Liver (tissue), 9 donors: ENCODE data around the gene SYPL1. TPM values are rescaled to one million over a fixed set of nuclear protein-coding genes. Genes with fewer than 3 reads are reported as not detected.

Experiments
- DNase-seq: peaks from one replicate; pipeline ENCODE4 v3.0.0-alpha.2; 2017; ENCODE audit warnings: low spot score
- H3K27ac ChIP-seq, 2 donors: one replicate each; pipeline ENCODE4 v1.7.0; 2013; ENCODE audit warnings: inconsistent platforms in 2 of 2, low read length in 2 of 2, control low read depth in 1 of 2, low read depth in 1 of 2, mild to moderate bottlenecking in 1 of 2
- H3K27me3 ChIP-seq, 4 donors: one replicate each; pipeline versions ENCODE4 v1.6.1 to v1.7.0; 2013; ENCODE audit warnings: low read length in 3 of 4, inconsistent platforms in 1 of 4, mild to moderate bottlenecking in 1 of 4, moderate library complexity in 1 of 4; ENCODE audit not compliant: control insufficient read depth in 4 of 4, insufficient read depth in 4 of 4
- H3K36me3 ChIP-seq, 4 donors: one replicate each; pipeline versions ENCODE4 v1.6.1 to v1.7.0; 2013; ENCODE audit warnings: low read length in 3 of 4, mild to moderate bottlenecking in 3 of 4, low read depth in 1 of 4, moderate library complexity in 1 of 4; ENCODE audit not compliant: control insufficient read depth in 4 of 4, insufficient read depth in 3 of 4
- H3K4me1 ChIP-seq, 4 donors: one replicate each; pipeline versions ENCODE4 v1.6.1 to v1.7.0; 2013; ENCODE audit warnings: low read length in 3 of 4, mild to moderate bottlenecking in 3 of 4, moderate library complexity in 1 of 4; ENCODE audit not compliant: control insufficient read depth in 4 of 4, insufficient read depth in 4 of 4
- H3K4me3 ChIP-seq, 3 donors: one replicate each; pipeline versions ENCODE4 v1.6.1 to v1.7.0; 2013; ENCODE audit warnings: low read length in 3 of 3, control low read depth in 1 of 3, low read depth in 1 of 3, mild to moderate bottlenecking in 1 of 3
- H3K9ac ChIP-seq, 2 donors: one replicate each; pipeline ENCODE4 v1.7.0; 2013; ENCODE audit warnings: low read length in 2 of 2, mild to moderate bottlenecking in 2 of 2, moderate library complexity in 2 of 2, control low read depth in 1 of 2, low read depth in 1 of 2
- H3K9me3 ChIP-seq, 4 donors: one replicate each; pipeline versions ENCODE4 v1.6.1 to v1.7.0; 2013; ENCODE audit warnings: low read length in 3 of 4; ENCODE audit not compliant: control insufficient read depth in 4 of 4
- EGR1 ChIP-seq, 2 donors: IDR thresholded peaks; 2 replicates each; pipeline ENCODE4 v1.6.1; 2016 to 2018; ENCODE audit warnings: antibody characterized with exemption in 2 of 2, low read depth in 2 of 2
- FOXA1 ChIP-seq: IDR thresholded peaks from 2 replicates; pipeline ENCODE4 v1.6.1; 2016; ENCODE audit warnings: antibody characterized with exemption
- FOXA2 ChIP-seq: IDR thresholded peaks from 2 replicates; pipeline ENCODE4 v1.6.1; 2016; ENCODE audit warnings: antibody characterized with exemption
- GABPA ChIP-seq, 2 donors: IDR thresholded peaks in 1 of 2; conservative IDR thresholded peaks in 1 of 2; 2 replicates each; pipeline ENCODE4 v1.6.1; 2016; ENCODE audit warnings: antibody characterized with exemption in 2 of 2, mild to moderate bottlenecking in 1 of 2, moderate library complexity in 1 of 2
- HNF4A ChIP-seq, 2 donors: conservative IDR thresholded peaks; 2 replicates each; pipeline ENCODE4 v1.6.1; 2016; ENCODE audit warnings: antibody characterized with exemption in 2 of 2, mild to moderate bottlenecking in 2 of 2
- HNF4G ChIP-seq: IDR thresholded peaks from 2 replicates; pipeline ENCODE4 v1.6.1; 2016; ENCODE audit warnings: antibody characterized with exemption
- JUND ChIP-seq, 2 donors: IDR thresholded peaks; 2 replicates each; pipeline ENCODE4 v1.6.1; 2016; ENCODE audit warnings: antibody characterized with exemption in 2 of 2
- NR2F2 ChIP-seq: IDR thresholded peaks from 2 replicates; pipeline ENCODE4 v1.6.1; 2016; ENCODE audit warnings: antibody characterized with exemption
- RAD21 ChIP-seq, 2 donors: IDR thresholded peaks; 2 replicates each; pipeline ENCODE4 v1.6.1; 2016; ENCODE audit warnings: antibody characterized with exemption in 2 of 2, mild to moderate bottlenecking in 2 of 2
- RXRA ChIP-seq, 2 donors: IDR thresholded peaks; 2 replicates each; pipeline ENCODE4 v1.6.1; 2017 to 2018; ENCODE audit warnings: antibody characterized with exemption in 2 of 2, mild to moderate bottlenecking in 1 of 2
- SP1 ChIP-seq: IDR thresholded peaks from 2 replicates; pipeline ENCODE4 v1.6.1; 2018; ENCODE audit warnings: antibody characterized with exemption, mild to moderate bottlenecking
- TAF1 ChIP-seq: conservative IDR thresholded peaks from 2 replicates; pipeline ENCODE4 v1.6.1; 2016; ENCODE audit warnings: antibody characterized with exemption, mild to moderate bottlenecking
- YY1 ChIP-seq: IDR thresholded peaks from 2 replicates; pipeline ENCODE4 v1.6.1; 2016; ENCODE audit warnings: antibody characterized with exemption, mild to moderate bottlenecking
- WGBS: extraction: QIAGEN DNeasy Blood & Tissue Kit; methylation state at CpG from one replicate; pipeline ENCODE4 v1.1.7; 2013; 5-methylcytosine and 5-hydroxymethylcytosine counted together
- polyA plus RNA-seq, 2 donors: library from polyadenylated mRNA; stranded (reverse) in 1 of 2; unstranded in 1 of 2; fragments of 200-250 nt in 1 of 2; fragments of >200 nt in 1 of 2; fragmentation: Nextera tagmentation in 1 of 2; extraction: Ambion mirVana in 1 of 2; gene quantifications; one replicate each; pipeline versions ENCODE4 v1.2.1 to v1.2.3, GENCODE V29; 2013 to 2015
- total RNA-seq, 2 donors: library from RNA; depleted of rRNA; stranded (reverse); fragments of >200 nt; gene quantifications; one replicate each; pipeline ENCODE4 v1.2.3, GENCODE V29; 2014
- TF ChIP-seq, protein P1 (sequence below): IDR thresholded peaks from 2 replicates; pipeline ENCODE4 v1.6.1; 2016; ENCODE audit warnings: antibody characterized with exemption
- TF ChIP-seq, protein P2 (sequence below): IDR thresholded peaks from 2 replicates; pipeline ENCODE4 v1.6.1; 2016; ENCODE audit warnings: antibody characterized with exemption
- TF ChIP-seq, protein P3 (sequence below): IDR thresholded peaks from 2 replicates; pipeline ENCODE4 v1.6.1; 2016; ENCODE audit warnings: antibody characterized with exemption
- TF ChIP-seq, protein P4 (sequence below): IDR thresholded peaks from 2 replicates; pipeline ENCODE4 v1.6.1; 2016; ENCODE audit warnings: antibody characterized with exemption, mild to moderate bottlenecking
- TF ChIP-seq, protein P5 (sequence below): fragments of 150-350 bp; IDR thresholded peaks from 2 replicates; pipeline ENCODE4 v1.5.1; 2017; ENCODE audit warnings: improper control_type of control experiment, low read depth, low read length; ENCODE audit not compliant: missing input control
- donor health status: healthy.
- donor health status: healthy.
- donor health status: healthy.
- donor health status: healthy.
- donor health status: healthy.

The SYPL1 gene
- total and polyA plus RNA-seq, 4 donors = 25.5 to 41.2 (median 28.8) TPM

DNA sequence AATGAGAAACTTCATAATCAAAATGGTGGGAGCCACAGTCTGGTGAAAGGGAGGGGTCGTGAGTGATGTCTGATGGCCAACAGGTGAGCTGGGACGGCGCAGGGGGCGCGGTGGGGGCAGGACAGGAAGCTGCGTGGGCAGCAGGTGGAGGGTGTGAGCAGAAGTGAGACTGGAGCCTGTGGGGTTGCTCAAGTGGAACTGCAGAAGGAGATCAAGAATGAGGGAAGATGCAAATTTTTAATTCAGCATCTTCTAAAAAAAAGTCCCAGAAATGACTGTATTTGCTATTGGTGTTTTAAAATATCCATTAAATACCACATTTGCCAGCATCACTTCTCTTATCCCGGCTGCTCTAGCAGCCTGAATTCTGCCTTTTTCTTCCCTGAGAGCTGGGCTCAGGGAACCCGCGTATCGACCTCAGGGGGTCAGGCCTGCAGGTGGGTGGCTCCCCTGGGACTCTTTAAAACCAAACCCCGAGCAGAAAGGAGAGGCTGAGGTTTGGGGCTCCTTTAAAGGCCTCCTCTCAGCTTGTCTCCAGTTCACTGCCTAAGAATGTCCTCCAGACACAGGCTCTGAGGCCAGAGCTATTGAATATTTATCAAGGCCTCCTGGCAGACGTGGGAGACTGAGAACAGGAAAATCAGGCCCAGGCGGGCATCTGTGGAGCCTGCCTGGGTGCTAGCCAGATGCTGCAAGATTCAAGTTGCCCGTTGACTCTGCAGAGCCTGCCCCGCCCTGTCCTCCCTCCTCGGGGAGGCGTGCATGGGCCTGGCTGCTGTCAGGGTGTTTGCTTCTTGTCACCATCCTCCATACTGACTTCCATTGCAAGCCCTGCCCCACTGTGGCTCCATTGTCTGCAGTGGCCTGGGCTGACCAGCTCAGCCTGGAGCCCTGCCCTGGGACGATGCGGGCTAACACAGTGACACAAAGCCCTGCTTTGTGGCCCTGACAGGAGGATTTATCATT lies 53.9 kb downstream of the SYPL1 start:
- H3K9ac ChIP-seq = no peak overlapping the region
- TF ChIP-seq HNF4A (conservative IDR thresholded peaks at IDR 0.05) = no peak
- TF ChIP-seq HNF4G = no peak
- TF ChIP-seq SP1 = no peak
- no peak for TF ChIP-seq EGR1 (IDR thresholded peaks at IDR 0.05; ENCODE audit: low read depth in 2 of 2)
- TF ChIP-seq FOXA2 = no peak
- TF ChIP-seq TAF1 = no peak
- TF ChIP-seq, protein P1, sequence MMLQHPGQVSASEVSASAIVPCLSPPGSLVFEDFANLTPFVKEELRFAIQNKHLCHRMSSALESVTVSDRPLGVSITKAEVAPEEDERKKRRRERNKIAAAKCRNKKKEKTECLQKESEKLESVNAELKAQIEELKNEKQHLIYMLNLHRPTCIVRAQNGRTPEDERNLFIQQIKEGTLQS = no peak
- no peak for TF ChIP-seq NR2F2
- TF ChIP-seq, protein P2, sequence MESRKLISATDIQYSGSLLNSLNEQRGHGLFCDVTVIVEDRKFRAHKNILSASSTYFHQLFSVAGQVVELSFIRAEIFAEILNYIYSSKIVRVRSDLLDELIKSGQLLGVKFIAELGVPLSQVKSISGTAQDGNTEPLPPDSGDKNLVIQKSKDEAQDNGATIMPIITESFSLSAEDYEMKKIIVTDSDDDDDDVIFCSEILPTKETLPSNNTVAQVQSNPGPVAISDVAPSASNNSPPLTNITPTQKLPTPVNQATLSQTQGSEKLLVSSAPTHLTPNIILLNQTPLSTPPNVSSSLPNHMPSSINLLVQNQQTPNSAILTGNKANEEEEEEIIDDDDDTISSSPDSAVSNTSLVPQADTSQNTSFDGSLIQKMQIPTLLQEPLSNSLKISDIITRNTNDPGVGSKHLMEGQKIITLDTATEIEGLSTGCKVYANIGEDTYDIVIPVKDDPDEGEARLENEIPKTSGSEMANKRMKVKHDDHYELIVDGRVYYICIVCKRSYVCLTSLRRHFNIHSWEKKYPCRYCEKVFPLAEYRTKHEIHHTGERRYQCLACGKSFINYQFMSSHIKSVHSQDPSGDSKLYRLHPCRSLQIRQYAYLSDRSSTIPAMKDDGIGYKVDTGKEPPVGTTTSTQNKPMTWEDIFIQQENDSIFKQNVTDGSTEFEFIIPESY = no peak
- TF ChIP-seq, protein P3, sequence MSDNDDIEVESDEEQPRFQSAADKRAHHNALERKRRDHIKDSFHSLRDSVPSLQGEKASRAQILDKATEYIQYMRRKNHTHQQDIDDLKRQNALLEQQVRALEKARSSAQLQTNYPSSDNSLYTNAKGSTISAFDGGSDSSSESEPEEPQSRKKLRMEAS = no peak
- TF ChIP-seq, protein P4, sequence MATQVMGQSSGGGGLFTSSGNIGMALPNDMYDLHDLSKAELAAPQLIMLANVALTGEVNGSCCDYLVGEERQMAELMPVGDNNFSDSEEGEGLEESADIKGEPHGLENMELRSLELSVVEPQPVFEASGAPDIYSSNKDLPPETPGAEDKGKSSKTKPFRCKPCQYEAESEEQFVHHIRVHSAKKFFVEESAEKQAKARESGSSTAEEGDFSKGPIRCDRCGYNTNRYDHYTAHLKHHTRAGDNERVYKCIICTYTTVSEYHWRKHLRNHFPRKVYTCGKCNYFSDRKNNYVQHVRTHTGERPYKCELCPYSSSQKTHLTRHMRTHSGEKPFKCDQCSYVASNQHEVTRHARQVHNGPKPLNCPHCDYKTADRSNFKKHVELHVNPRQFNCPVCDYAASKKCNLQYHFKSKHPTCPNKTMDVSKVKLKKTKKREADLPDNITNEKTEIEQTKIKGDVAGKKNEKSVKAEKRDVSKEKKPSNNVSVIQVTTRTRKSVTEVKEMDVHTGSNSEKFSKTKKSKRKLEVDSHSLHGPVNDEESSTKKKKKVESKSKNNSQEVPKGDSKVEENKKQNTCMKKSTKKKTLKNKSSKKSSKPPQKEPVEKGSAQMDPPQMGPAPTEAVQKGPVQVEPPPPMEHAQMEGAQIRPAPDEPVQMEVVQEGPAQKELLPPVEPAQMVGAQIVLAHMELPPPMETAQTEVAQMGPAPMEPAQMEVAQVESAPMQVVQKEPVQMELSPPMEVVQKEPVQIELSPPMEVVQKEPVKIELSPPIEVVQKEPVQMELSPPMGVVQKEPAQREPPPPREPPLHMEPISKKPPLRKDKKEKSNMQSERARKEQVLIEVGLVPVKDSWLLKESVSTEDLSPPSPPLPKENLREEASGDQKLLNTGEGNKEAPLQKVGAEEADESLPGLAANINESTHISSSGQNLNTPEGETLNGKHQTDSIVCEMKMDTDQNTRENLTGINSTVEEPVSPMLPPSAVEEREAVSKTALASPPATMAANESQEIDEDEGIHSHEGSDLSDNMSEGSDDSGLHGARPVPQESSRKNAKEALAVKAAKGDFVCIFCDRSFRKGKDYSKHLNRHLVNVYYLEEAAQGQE = no peak
- TF ChIP-seq GABPA (IDR thresholded peaks at IDR 0.05 in 1 of 2, conservative IDR thresholded peaks at IDR 0.05 in 1 of 2) = no peak
- no peak for TF ChIP-seq JUND (IDR thresholded peaks at IDR 0.05)
- no peak for TF ChIP-seq FOXA1
- no peak for TF ChIP-seq RXRA (IDR thresholded peaks at IDR 0.05)
- TF ChIP-seq RAD21 (IDR thresholded peaks at IDR 0.05) = no peak
- no peak for TF ChIP-seq YY1
- TF ChIP-seq, protein P5, sequence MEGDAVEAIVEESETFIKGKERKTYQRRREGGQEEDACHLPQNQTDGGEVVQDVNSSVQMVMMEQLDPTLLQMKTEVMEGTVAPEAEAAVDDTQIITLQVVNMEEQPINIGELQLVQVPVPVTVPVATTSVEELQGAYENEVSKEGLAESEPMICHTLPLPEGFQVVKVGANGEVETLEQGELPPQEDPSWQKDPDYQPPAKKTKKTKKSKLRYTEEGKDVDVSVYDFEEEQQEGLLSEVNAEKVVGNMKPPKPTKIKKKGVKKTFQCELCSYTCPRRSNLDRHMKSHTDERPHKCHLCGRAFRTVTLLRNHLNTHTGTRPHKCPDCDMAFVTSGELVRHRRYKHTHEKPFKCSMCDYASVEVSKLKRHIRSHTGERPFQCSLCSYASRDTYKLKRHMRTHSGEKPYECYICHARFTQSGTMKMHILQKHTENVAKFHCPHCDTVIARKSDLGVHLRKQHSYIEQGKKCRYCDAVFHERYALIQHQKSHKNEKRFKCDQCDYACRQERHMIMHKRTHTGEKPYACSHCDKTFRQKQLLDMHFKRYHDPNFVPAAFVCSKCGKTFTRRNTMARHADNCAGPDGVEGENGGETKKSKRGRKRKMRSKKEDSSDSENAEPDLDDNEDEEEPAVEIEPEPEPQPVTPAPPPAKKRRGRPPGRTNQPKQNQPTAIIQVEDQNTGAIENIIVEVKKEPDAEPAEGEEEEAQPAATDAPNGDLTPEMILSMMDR = no peak
- H3K4me3 ChIP-seq = no peak overlapping the region
- no peaks in the 10 kb centered on the region for H3K36me3 ChIP-seq
- no peak for DNase-seq
- WGBS = 84% methylated on average over 19 of the region's 19 CpGs
- H3K27ac ChIP-seq = no peak overlapping the region
- H3K4me1 ChIP-seq = peaks cover 0 to 2% (median 0%) of the 10 kb centered on the region in 4 donors
- H3K27me3 ChIP-seq = no peaks in the 10 kb centered on the region
- H3K9me3 ChIP-seq = no peaks in the 10 kb centered on the region
